SK-N-SH (cell line): ENCODE measurements around the gene RBMS1.

Experiments
- CHD2 ChIP-seq: fragments of 150-350 bp; IDR thresholded peaks from 2 replicates; pipeline ENCODE4 v1.6.1; 2018; ENCODE audit warnings: low read length; ENCODE audit not compliant: partially characterized antibody
- EP300 ChIP-seq, 2 experiments: IDR thresholded peaks; 2 replicates each; pipeline versions ENCODE4 v1.4.0 to v1.6.1; 2012; ENCODE audit warnings: borderline replicate concordance in 1 of 2, low read depth in 1 of 2, low read length in 1 of 2
- FOSL2 ChIP-seq: IDR thresholded peaks from 2 replicates; pipeline ENCODE4 v1.4.0; 2012; ENCODE audit warnings: low read depth, mild to moderate bottlenecking, moderate library complexity, borderline replicate concordance
- FOXM1 ChIP-seq: IDR thresholded peaks from 2 replicates; pipeline ENCODE4 v1.4.0; 2012; ENCODE audit warnings: low read depth, mild to moderate bottlenecking
- POLR2AphosphoS5 ChIP-seq: IDR thresholded peaks from 2 replicates; pipeline ENCODE4 v1.6.1; 2012; ENCODE audit warnings: low read depth, low read length
- RAD21 ChIP-seq: IDR thresholded peaks from 2 replicates; pipeline ENCODE4 v1.6.1; 2012; ENCODE audit warnings: mild to moderate bottlenecking, low read length
- SIN3A ChIP-seq: IDR thresholded peaks from 2 replicates; pipeline ENCODE4 v1.6.1; 2012; ENCODE audit warnings: low read depth, mild to moderate bottlenecking, low read length, moderate library complexity, borderline replicate concordance
- TF ChIP-seq, protein P1 (sequence below): fragments of 200-600 bp; sonication (generic); IDR thresholded peaks from 2 replicates; pipeline ENCODE4 v1.6.1; 2017; ENCODE audit warnings: antibody characterized with exemption, mild to moderate bottlenecking, moderate library complexity

DNA sequence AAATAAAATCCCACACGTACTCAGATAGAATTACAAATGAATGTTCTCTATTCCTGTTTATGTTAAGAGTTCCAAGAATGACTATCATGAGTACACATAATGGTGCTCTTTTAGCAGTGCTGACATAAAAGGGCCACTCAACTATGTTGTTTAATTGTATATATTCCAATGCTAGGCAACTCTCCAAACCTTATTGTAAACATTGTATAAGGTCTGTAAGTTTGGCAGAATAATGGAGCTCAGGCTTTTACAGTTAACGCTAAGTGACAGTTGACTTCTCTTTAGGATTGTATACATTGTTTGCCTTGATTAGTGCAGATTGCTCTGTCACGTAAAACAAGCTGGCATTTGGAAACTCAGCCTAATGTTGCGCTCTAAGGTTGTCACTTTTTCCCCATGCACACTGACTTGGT is 20.8 kb downstream of the RBMS1 start:
- TF ChIP-seq EP300 (IDR thresholded peaks at IDR 0.05; ENCODE audit: borderline replicate concordance in 1 of 2, low read depth in 1 of 2, low read length in 1 of 2) (no peak), FOXM1 (no peak), CHD2 (no peak), POLR2AphosphoS5 (no peak), FOSL2 (no peak), RAD21 (no peak), SIN3A (no peak)
- TF ChIP-seq, protein P1, sequence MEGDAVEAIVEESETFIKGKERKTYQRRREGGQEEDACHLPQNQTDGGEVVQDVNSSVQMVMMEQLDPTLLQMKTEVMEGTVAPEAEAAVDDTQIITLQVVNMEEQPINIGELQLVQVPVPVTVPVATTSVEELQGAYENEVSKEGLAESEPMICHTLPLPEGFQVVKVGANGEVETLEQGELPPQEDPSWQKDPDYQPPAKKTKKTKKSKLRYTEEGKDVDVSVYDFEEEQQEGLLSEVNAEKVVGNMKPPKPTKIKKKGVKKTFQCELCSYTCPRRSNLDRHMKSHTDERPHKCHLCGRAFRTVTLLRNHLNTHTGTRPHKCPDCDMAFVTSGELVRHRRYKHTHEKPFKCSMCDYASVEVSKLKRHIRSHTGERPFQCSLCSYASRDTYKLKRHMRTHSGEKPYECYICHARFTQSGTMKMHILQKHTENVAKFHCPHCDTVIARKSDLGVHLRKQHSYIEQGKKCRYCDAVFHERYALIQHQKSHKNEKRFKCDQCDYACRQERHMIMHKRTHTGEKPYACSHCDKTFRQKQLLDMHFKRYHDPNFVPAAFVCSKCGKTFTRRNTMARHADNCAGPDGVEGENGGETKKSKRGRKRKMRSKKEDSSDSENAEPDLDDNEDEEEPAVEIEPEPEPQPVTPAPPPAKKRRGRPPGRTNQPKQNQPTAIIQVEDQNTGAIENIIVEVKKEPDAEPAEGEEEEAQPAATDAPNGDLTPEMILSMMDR: no peak
